Measurements from ENCODE around the gene RCBTB1. TPM values are rescaled to one million over a fixed set of nuclear protein-coding genes. Genes with fewer than 3 reads are reported as not detected.

RCBTB1 gene
- total RNA-seq (2022) (16.8 and 17.9 TPM in 2 replicates), Bru-seq, nascent RNA (percentile 69 among the genes with signal in this experiment), BruChase-seq, experiment 1, labeled RNA remaining after a 6-hour chase (percentile 79 among the genes with signal in this experiment), BruChase-seq, experiment 2, labeled RNA remaining after a 2-hour chase (percentile 77 among the genes with signal in this experiment)
- long read RNA-seq, full-length matches to known transcripts = 22 of 42 reads
- long read RNA-seq, partial matches to known transcripts = 3 of 42 reads
- long read RNA-seq, other reads (novel, unspliced or antisense) = 17 of 42 reads

GRCh38 chr13:49585220-49586157 lies at the start of gene RCBTB1:
Gene RCBTB1, minus strand, starts transcription at chr13:49585558. Its CDS starts 18,279 bp downstream, at chr13:49567279.
- H3K9me3 Mint-ChIP-seq (ENCODE audit: unreplicated experiment) = no peaks in the 10 kb centered on the region
- peaks cover 31% of the 10 kb centered on the region for H3K4me1 Mint-ChIP-seq (ENCODE audit: insufficient read depth, unreplicated experiment)
- peak within 1 kb of the TSS; percentile 83 for H3K27ac Mint-ChIP-seq (ENCODE audit: low read depth, unreplicated experiment)
- POLR2A ChIA-PET = interaction anchor here (0.6 to 4.1 kb wide), 18 partner anchors 9 to 1479 kb away, joined by 3 to 46 read pairs (median 4); partner anchors contain the start of genes CAB39L, CDADC1, KPNA3 and PHF11
- CTCF ChIA-PET = interaction anchor here (0.6 to 2.2 kb wide), 4 partner anchors 16 to 142 kb away, joined by 3 to 10 read pairs (median 4); partner anchors contain the start of genes CAB39L and SETDB2
- no peaks in the 10 kb centered on the region for H3K27me3 Mint-ChIP-seq (ENCODE audit: insufficient read depth, unreplicated experiment)
- BruUV-seq (replicated peaks) = no TSS peak
- H3K4me3 Mint-ChIP-seq (ENCODE audit: unreplicated experiment) = peak within 1 kb of the TSS; percentile 77
- intact Hi-C loops (cut with micrococcal nuclease) = no loop called here
- DNase-seq (ENCODE audit: unreplicated experiment) = peak; percentile 70
- TF ChIP-seq CTCF (IDR thresholded peaks at IDR 0.05; ENCODE audit: unreplicated experiment) = no peak
- no peaks in the 10 kb centered on the region for H3K36me3 Mint-ChIP-seq (ENCODE audit: insufficient read depth, unreplicated experiment)

GRCh38 chr13:49633710-49634109 lies 48.4 kb upstream of the RCBTB1 start:
- H3K27ac Mint-ChIP-seq (ENCODE audit: low read depth, unreplicated experiment) = no peak overlapping the region
- DNase-seq (ENCODE audit: unreplicated experiment) = no peak
- H3K9me3 Mint-ChIP-seq (ENCODE audit: unreplicated experiment) = no peaks in the 10 kb centered on the region
- H3K36me3 Mint-ChIP-seq (ENCODE audit: insufficient read depth, unreplicated experiment) = no peaks in the 10 kb centered on the region
- ChIA-PET POLR2A (no interaction called here), CTCF (interaction anchor here (0.5 to 0.9 kb wide), 2 partner anchors 15 to 376 kb away, joined by 3 read pairs; no protein-coding TSS in a partner anchor)
- TF ChIP-seq CTCF (IDR thresholded peaks at IDR 0.05; ENCODE audit: unreplicated experiment) = no peak
- BruUV-seq (replicated peaks) = no TSS peak
- no peaks in the 10 kb centered on the region for H3K27me3 Mint-ChIP-seq (ENCODE audit: insufficient read depth, unreplicated experiment)
- peaks cover 7% of the 10 kb centered on the region for H3K4me1 Mint-ChIP-seq (ENCODE audit: insufficient read depth, unreplicated experiment)
- intact Hi-C loops (cut with micrococcal nuclease) = no loop called here
- H3K4me3 Mint-ChIP-seq (ENCODE audit: unreplicated experiment) = no peak overlapping the region

- H3K9me3 Mint-ChIP-seq (ENCODE audit: unreplicated experiment) = no peaks in the 10 kb centered on the region
- H3K4me3 Mint-ChIP-seq (ENCODE audit: unreplicated experiment) = no peak overlapping the region
- no peak for TF ChIP-seq CTCF (IDR thresholded peaks at IDR 0.05; ENCODE audit: unreplicated experiment)
- intact Hi-C loops (cut with micrococcal nuclease) = no loop called here
- CTCF ChIA-PET = no interaction called here
- no peaks in the 10 kb centered on the region for H3K36me3 Mint-ChIP-seq (ENCODE audit: insufficient read depth, unreplicated experiment)
- H3K27me3 Mint-ChIP-seq (ENCODE audit: insufficient read depth, unreplicated experiment) = no peaks in the 10 kb centered on the region
- BruUV-seq (replicated peaks) = no TSS peak
- no peak overlapping the region for H3K27ac Mint-ChIP-seq (ENCODE audit: low read depth, unreplicated experiment)
- H3K4me1 Mint-ChIP-seq (ENCODE audit: insufficient read depth, unreplicated experiment) = no peaks in the 10 kb centered on the region
- no peak for DNase-seq (ENCODE audit: unreplicated experiment)
- POLR2A ChIA-PET = interaction anchor here (0.7 kb wide), 1 partner anchor 97 kb away, joined by 4 read pairs; no protein-coding TSS in a partner anchor
These were observed 46.8 kb upstream of the RCBTB1 start for GRCh38 chr13:49632156-49632555.

- H3K4me3 Mint-ChIP-seq (ENCODE audit: unreplicated experiment) = no peak overlapping the region
- H3K4me1 Mint-ChIP-seq (ENCODE audit: insufficient read depth, unreplicated experiment) = no peaks in the 10 kb centered on the region
- H3K27ac Mint-ChIP-seq (ENCODE audit: low read depth, unreplicated experiment) = no peak overlapping the region
- intact Hi-C loops (cut with micrococcal nuclease) = no loop called here
- POLR2A ChIA-PET = interaction anchor here (0.6 to 0.8 kb wide), 2 partner anchors 9 to 10 kb away, joined by 3 read pairs; no protein-coding TSS in a partner anchor
- no peaks in the 10 kb centered on the region for H3K27me3 Mint-ChIP-seq (ENCODE audit: insufficient read depth, unreplicated experiment)
- no peaks in the 10 kb centered on the region for H3K9me3 Mint-ChIP-seq (ENCODE audit: unreplicated experiment)
- BruUV-seq (replicated peaks) = no TSS peak
- DNase-seq (ENCODE audit: unreplicated experiment) = no peak
- CTCF ChIA-PET = interaction anchor here (1.1 kb wide), 1 partner anchor 23 kb away, joined by 3 read pairs; no protein-coding TSS in a partner anchor
- H3K36me3 Mint-ChIP-seq (ENCODE audit: insufficient read depth, unreplicated experiment) = no peaks in the 10 kb centered on the region
- no peak for TF ChIP-seq CTCF (IDR thresholded peaks at IDR 0.05; ENCODE audit: unreplicated experiment)
These were observed 45.2 kb upstream of the RCBTB1 start for GRCh38 chr13:49630580-49630979.
